Right renal pelvis (tissue), 4 donors: ENCODE measurements around the gene RSRC2. TPM values are rescaled to one million over a fixed set of nuclear protein-coding genes. Genes with fewer than 3 reads are reported as not detected.
"Not testable (repeated sequence)": the region's sequence is repeated elsewhere in the genome, so short reads cannot be mapped to it uniquely, and the experiment has no call there.

ENCODE experiments used
- DNase-seq, 4 donors: peaks; one replicate each; pipeline ENCODE4 v3.0.0-alpha.2; 2013; ENCODE audit warnings: low read depth in 4 of 4, low spot score in 3 of 4, missing footprints in 1 of 4
- polyA plus RNA-seq, 4 donors: library from polyadenylated mRNA; unstranded; fragments of 120-200 nt; gene quantifications; one replicate each; pipeline ENCODE4 v1.2.1, GENCODE V29; 2013; ENCODE audit not compliant: insufficient read length in 4 of 4

The RSRC2 gene, protein sequence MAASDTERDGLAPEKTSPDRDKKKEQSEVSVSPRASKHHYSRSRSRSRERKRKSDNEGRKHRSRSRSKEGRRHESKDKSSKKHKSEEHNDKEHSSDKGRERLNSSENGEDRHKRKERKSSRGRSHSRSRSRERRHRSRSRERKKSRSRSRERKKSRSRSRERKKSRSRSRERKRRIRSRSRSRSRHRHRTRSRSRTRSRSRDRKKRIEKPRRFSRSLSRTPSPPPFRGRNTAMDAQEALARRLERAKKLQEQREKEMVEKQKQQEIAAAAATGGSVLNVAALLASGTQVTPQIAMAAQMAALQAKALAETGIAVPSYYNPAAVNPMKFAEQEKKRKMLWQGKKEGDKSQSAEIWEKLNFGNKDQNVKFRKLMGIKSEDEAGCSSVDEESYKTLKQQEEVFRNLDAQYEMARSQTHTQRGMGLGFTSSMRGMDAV
- polyA plus RNA-seq: 100 to 1,000 TPM; 180 to 216 (median 191) TPM

DNA sequence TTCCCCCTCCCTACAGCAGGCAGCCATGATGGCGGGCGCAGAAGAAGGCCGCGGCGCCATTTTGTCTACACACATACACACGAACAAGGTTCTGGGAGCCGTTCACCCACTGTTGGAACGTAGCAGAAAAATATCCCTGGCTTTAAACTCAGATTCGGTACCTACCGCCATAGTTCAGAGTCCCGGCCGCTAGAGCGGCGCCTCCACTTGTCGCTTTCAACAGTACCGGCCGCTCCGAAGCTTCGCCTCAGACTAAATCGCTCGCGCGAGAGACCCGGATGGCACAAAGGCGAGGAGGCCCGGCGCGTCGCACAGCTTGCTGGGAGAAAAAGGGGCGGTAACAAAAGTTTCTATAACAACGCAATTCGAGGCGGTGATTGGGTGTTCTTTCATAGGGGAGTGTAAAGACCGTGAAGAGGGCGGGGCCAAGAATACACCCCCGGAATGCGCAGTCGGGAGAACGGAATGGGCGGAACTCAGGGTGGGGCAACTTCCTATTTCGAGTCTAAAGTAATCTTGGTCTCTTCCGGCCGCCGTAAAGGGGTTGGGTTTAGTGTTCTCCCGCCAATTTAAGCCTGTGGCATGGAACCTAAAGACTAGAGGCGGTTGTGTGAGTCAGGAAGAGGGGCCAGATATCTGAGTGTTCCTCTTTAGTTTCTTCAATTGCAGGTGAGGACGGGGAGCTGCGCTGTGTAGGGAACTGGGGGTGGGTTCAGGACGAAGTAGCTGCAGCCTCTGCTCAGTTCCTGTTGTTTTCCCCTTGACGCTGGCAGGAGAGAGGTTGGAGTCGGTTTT lies at the start of gene RSRC2, which contains the start of gene KNTC1:
RSRC2 (minus strand) TSS at position 254 of the 795 bp plus-strand sequence; CDS start at position 171, 83 bp downstream.
KNTC1 (plus strand) TSS at position 567 of the 795 bp plus-strand sequence. CDS start 2,815 bp downstream, outside the sequence.
- DNase-seq: peak; percentile 97 to 100 (median 100)

- DNase-seq: no peak
These were observed 45.1 kb upstream of the RSRC2 start for GRCh38 chr12:122571821-122572220.

DNA sequence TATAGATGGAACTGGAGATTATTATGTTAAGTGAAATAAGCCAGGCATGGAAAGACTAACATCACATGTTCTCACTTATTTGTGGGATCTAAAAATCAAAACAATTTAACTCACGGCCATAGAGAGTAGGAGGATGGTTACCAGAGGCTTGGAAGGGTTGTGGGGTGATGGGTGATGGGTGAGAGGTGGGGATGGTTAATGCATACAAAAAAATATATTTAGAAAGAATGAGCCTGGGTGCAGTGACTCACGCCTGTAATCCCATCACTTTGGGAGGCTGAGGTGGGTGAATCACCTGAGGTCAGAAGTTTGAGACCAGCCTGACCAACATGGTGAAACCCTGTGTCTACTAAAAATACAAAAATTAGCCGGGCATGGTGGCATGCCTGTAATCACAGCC lies 43.3 kb upstream of the RSRC2 start:
- not testable (repeated sequence) for DNase-seq

DNA sequence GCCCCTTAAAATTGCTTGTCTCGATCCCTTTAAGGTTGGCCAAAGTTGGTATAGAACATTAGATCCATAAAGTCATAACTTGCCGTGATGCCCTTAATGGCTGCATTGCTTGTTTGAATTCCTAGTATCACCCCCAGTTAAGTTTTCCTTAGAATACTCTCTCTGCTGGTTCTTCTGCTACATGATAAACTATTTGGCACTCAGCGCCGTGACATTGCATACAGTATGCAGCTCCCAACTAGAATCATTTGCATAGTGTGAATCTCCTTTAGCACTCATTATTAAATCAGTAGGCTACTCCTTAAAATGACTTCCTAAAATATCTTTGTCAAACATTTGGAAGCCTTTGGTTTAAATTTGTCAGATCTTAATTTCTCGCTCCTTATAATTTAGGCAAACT lies 42.6 kb upstream of the RSRC2 start:
- DNase-seq: no peak

- DNase-seq: not testable (repeated sequence)
These were observed 40.1 kb upstream of the RSRC2 start for GRCh38 chr12:122566816-122567215.

- no peak for DNase-seq
These were observed 36.6 kb upstream of the RSRC2 start for GRCh38 chr12:122563361-122563760.

- no peak for DNase-seq
These were observed 33.4 kb upstream of the RSRC2 start for GRCh38 chr12:122560138-122560537.

DNA sequence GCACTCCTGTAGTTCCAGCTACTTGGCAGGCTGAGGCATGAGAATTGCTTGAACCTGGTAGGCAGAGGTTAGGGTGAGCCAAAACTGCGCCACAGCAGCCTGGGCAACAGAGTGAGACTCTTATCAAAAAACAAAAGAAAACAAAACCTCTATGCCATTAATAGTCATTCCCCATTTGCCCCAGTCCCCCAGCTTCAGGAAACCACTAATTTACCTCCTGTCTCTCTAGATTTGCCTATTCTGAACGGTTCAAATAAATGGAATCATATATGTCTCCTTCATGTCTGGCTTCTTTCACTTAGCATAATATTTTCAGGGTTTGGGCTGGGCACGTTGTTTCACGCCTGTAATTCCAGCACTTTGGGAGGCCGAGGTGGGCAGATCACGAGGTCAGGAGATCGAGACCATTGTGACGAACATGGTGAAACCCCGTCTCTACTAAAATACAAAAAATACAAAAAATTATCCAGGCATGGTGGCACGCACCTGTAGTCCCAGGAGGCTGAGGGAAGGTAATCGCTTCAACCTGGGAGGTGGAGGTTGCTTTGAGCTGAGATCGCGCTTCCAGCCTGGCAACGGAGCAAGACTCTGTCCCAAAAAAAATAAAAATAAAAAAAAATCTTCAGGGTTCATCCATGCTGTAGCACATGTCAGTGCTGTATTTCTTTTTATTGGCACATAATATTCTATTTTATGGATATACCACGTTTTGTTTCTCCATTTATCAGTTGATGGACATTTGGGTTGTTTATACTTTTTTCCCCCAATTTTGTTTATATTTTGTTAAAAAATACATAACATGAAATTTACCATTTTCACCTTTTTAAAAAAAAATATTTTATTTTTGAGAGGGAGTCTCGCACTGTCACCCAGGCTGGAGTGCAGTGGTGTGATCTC lies 32.3 kb upstream of the RSRC2 start:
- DNase-seq: no peak

- no peak for DNase-seq
These were observed 20.6 kb upstream of the RSRC2 start for GRCh38 chr12:122547330-122547729.

DNA sequence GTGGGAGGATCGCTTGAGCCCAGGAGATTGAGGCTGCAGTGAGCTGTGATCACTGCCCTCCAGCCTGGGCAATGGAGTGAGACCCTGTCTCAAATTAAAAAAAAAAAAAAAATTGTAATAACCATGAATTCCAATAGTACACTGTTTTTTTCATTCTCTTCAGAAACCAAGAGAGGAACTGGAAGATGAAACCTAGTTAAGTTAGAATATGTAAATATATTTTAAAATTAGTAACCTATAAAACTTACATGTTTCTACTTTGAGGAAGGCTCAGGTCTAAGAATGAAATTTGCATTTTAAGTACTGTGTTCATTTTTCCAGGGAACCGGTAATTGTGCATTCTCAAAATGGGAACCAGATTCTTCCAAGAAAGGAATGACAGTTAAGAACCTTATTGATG lies 19.1 kb upstream of the RSRC2 start:
- DNase-seq: no peak

GRCh38 chr12:122544537-122544936 lies 17.8 kb upstream of the RSRC2 start:
- DNase-seq: no peak

DNA sequence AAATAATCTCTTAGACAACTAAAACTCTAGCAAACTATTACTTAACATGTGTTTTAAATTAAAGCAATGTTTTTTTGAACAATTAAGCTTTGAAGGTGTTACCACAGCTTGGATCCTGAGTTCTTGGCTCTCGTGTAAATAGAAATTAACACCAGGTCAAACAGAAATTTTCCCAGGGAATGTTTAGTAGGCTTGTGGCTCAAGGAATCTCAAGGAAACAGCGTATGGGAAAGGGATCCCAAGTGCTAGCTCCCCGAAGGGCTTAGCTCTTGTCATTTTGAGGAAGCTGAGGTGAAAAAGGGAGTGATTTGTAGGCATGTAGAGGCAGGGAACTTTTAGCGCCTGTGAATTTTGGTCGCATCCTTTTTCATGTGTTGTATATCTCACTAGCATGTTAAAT lies 11.8 kb upstream of the RSRC2 start:
- no peak for DNase-seq

GRCh38 chr12:122537021-122537420 lies 10.3 kb upstream of the RSRC2 start:
- DNase-seq: no peak

GRCh38 chr12:122533856-122534255 lies 7.1 kb upstream of the RSRC2 start:
- DNase-seq: no peak

DNA sequence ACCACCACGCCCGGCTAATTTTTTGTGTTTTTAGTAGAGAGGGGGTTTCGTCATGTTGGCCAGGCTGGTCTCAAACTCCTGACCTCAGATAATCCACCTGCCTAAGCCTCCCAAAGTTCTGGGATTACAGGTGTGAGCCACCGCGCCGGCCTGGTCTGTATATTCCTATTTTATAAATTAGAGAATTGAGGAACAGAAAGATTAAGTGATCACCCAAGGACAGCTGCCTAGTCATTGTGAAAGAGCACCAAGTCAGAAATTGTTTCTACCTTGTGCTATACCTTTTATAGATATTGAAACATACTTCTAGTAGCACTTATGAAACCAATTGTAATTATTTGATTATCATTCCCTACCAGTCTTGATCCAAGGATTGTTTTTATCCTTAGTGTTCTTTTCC lies 2.3 kb upstream of the RSRC2 start:
- DNase-seq: no peak

DNA sequence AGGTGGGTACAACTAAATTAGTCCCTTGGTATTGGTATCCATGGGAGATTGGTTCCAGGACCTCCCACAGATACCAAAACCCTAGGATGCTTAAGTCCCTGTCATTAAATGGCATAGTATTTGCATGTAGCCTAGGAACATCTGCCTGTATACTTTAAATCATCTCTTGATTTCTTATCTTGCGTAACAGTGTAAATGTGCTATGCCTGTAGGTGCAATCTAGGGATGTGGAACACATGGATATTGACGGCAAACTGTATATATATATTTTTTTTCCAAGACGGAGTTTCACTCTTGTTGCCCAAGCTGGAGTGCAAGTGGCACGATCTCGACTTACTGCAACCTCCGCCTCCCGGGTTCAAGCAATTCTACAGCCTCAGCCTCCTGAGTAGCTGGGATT lies 1.8 kb upstream of the RSRC2 start:
- DNase-seq: no peak

- DNase-seq: no peak
These were observed 775 bp upstream of the RSRC2 start for GRCh38 chr12:122527478-122527944.

- no peak for DNase-seq
These were observed 2.7 kb downstream of the RSRC2 start for GRCh38 chr12:122523846-122524718.

- no peak for DNase-seq
These were observed 3.5 kb downstream of the RSRC2 start for GRCh38 chr12:122523280-122523679.
